Measurements from ENCODE around the gene ZNF723.
"Not testable (repeated sequence)": the region's sequence is repeated elsewhere in the genome, so short reads cannot be mapped to it uniquely, and the experiment has no call there.

The ZNF723 gene

GRCh38 chr19:22832031-22832762 is at the start of gene ZNF723:
Gene ZNF723 (plus strand): TSS chr19:22832291. CDS start chr19:22832380, 89 bp downstream.
- no peak for DNase-seq

DNA sequence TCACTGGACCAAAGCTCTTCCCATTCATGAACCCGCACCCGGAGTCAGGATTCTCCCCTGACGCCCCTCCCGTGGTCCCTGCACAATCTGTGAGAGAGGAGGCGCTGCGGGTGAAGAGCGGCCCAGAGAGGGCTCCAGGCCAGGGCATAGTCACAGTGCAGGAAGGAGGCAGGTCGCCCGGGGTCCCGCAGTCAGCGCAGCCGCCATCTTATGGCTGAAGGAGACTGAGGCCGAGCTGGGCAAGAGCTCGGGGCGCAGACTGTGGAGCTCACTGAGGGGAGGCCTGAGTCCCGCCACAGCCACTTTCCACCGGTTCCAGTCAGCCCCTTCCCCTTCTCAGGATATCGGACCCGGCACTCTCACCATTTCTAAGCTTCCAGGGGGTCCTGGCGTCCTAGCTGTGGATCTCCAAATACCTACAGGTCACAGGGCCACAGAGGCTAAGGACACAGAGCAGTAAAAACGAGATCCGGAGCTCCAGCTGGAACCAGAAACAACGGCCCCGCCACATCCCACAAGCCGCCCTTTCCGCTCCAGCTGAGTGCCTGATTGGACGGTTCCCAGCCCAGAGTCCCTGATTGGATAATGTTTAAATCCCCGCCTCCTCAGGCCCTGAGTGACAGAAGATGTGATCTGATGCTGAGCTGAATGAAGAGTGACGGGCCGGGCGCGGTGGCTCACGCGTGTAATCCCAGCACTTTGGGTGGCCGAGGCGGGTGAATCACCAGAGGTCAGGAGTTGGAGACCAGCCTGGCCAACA is 48.3 kb upstream of the ZNF723 start, which contains the start of gene ZNF99:
ZNF99 (minus strand) TSS at position 501 of the 760 bp plus-strand sequence; CDS start at position 366, 135 bp downstream.
- DNase-seq, result peak; percentile 6 to 24

DNA sequence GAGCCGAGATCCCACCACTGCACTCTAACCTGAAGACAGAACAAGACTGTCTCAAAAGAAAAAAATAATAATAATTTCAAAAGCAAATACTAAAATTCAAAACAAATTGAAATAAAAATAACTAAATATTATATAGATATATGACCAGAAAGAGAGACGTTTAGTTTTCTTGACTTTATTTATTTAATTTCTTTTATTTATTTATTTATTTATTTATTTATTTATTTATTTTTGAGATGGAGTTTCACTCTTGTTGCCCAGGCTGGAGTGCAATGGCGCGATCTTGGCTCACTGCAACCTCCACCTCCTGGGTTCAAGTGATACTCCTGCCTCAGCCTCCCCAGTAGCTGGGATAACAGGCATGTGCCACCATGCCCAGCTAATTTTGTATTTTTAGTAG is 39.2 kb upstream of the ZNF723 start:
- DNase-seq, result not testable (repeated sequence)

GRCh38 chr19:22797040-22797439 is 35.1 kb upstream of the ZNF723 start:
- no peak for DNase-seq

- DNase-seq, result no peak
These were observed 25.7 kb upstream of the ZNF723 start for GRCh38 chr19:22806418-22806817.

DNA sequence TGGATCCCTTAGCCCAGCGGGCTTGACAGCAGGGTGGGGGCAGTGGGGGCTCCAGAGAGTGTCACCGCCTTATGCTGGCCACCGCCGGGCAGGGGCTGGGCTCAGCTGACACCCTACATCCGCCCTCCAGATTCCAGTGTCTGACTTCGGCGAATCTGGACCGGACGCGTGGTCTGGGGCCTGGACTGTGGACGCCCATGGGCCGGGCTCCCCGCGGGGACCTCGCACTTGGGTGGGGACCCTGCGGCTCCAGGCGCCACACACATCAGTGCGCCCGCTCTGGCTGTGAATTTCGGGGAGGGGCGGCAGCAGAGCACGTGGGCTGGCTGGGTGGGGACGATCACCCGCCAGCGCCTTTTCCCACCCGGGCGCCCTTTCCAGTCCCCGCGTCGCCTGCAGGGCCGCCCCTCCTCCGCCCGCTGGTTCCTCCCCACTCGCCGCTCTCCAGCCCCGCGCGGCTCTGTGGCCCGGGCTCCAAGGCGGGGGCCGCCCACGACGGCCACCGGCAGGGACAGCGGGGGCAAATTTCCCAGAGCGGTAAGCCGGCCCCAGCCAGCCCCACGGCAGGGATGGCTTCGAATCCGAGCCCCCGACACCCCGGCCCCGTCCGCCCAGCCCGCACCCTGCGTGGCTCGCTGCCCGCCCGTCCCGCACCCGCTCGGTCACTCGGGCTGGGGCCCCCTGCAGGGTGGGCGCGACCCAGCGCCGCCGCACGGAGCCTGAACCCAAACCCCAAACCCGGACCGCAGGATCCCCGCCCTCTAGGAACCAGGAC is 24.8 kb upstream of the ZNF723 start:
- no peak for DNase-seq

DNA sequence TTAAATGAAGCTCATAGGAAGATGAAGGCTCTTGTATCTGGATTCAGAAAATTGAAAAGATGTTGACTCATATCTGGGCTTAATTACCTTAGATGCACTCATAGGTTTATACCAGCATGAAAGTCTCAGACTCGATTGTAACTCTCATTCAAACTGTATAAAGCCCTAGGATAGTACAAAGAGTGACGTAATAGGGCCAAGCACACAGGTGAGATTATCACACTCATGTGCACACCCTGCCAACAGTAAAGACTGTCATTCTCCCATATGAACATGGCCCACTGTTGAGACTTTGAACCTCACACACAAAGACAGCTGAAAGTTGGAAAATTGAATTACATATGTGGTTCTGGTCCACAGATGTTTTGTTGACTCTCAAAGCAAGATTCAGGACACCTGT is 18.0 kb upstream of the ZNF723 start:
- no peak for DNase-seq

DNA sequence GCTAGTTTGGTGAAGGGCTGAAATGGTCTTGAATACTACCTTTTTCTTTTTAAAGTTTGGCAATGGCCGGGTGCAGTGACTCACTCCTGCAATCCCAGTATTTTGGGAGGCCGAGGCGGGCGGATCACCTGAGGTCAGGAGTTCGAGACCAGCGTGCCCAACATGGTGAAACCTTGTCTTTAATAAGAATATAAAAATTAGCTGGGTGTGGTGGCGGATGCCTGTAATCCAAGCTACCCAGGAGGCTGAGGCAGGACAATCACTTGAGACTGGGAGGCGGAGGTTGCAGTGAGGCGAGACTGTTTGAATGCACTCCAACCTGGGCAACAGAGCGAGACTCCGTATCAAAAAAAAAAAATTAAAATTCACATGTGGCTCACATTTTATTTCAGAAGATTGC is 880 bp upstream of the ZNF723 start:
- no peak for DNase-seq

DNA sequence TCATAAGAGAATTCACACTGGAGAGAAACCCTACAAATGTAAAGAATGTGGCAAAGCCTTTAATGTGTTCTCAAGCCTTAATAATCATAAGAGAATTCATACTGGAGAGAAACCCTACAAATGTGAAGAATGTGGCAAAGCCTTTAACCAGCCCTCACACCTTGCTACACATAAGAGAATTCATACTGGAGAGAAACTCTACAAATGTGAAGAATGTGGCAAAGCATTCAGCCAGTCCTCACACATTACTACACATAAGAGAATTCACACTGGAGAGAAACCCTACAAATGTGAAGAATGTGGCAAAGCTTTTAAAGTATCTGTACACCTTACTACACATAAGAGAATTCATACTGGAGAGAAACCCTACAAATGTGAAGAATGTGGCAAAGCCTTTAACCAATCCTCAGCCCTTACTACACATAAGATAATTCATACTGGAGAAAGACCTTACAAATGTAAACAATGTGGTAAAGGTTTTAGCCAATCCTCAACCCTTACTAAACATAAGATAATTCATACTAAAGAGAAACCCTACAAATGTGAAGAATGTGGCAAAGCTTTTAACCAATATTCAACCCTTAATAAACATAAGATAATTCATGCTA is 25.7 kb downstream of the ZNF723 start:
- not testable (repeated sequence) for DNase-seq

GRCh38 chr19:22882797-22883196 is 50.7 kb downstream of the ZNF723 start:
- DNase-seq, result peak in 1 of 2 donors; percentile 16

DNA sequence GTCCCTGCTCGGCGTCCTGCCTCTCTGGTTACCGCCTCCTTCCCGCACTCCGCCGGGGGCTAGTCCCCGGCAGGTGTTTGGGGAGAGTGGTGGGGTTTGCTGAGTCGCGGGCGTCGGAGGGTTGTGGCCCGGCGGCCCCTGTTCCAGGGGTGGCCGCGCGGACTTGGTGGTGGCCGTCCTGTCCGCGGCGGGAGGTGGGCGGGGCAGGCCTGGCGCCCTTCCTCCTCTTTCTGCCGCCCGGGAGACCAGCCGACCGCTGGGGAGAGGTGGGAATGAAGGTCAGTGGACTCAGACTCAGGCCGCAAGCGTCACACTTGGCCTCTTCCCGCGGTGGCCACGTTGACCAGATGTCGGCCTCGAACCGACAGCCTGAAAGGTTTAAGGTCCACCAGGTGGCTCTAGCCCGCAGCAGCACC is 61.8 kb downstream of the ZNF723 start:
- no peak for DNase-seq

DNA sequence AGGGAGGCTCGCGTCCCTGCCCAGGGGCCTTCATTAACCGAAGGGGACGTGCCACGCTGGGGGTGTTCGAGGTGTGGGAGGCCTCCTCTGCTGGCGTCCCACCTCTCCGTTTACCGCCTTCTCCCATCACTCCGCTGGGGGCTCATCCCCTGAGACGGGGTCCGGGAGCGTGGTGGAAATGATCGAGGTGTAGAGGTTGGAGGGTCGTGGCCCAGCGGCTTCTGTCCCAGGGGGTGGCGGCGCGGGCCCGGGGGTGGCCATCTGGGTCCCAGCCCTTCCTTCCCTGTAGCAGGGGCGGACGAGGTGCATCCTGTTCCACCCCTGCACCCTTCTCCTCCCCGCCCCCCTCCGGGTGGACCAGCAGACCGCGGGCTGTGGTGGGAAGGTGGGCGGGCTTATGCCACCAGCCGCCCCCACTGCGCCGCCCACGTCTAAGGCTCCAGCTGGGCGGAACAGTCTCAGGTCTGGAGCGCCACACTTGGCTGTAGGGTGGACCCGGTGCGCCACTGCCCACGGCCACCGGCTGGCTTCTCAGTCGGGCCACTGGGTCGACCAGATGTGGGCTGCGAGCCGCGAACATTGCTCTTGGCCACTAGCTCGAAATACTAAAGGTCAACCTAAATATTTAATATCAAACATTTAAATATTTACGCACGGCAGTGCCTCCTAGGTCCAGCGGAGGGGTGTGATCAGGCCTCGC is 69.5 kb downstream of the ZNF723 start:
- DNase-seq, result no peak
